ENCODE data around the gene UCHL3. TPM values are rescaled to one million over a fixed set of nuclear protein-coding genes. Genes with fewer than 3 reads are reported as not detected.

The UCHL3 gene
- total and polyA plus RNA-seq, 2 of the 8 experiments (the other 6 are each of a cell fraction or from before 2014, with no cell fraction given) = 33.0 to 61.1 TPM

- Histone ChIP-seq H4K20me1 (replicated peaks in 1 of 2; ENCODE audit: control insufficient read depth in 1 of 2, insufficient read depth in 2 of 2, low read length in 2 of 2) (no peaks in the 10 kb centered on the region), H3K18ac (ENCODE audit: extremely low read depth, low read length) (no peak overlapping the region), H3K79me2 (ENCODE audit: control insufficient read depth in 1 of 2, insufficient read depth in 2 of 2, low read length in 2 of 2) (no peaks in the 10 kb centered on the region), H3K23ac (ENCODE audit: insufficient read length) (no peak overlapping the region), H3K27me3 (replicated peaks in 1 of 4; ENCODE audit: control insufficient read depth in 3 of 4, extremely low read depth in 1 of 4, insufficient read depth in 3 of 4, low read length in 3 of 4) (no peaks in the 10 kb centered on the region), H2AFZ (ENCODE audit: low read length) (no peak overlapping the region), H3K4ac (replicated peaks; ENCODE audit: insufficient read length, low read depth, low read length) (no peak overlapping the region), H2BK15ac (ENCODE audit: low read length) (no peak overlapping the region), H3K56ac (replicated peaks; ENCODE audit: insufficient read length, low read depth, low read length) (no peak overlapping the region), H3K79me1 (ENCODE audit: low read depth, low read length) (no peaks in the 10 kb centered on the region), H3K4me2 (ENCODE audit: insufficient read depth in 1 of 2, low read depth in 2 of 2, low read length in 2 of 2) (no peak overlapping the region), H4K8ac (ENCODE audit: extremely low read depth, insufficient read depth, low read length) (no peak overlapping the region), H2BK12ac (ENCODE audit: low read depth, low read length) (no peak overlapping the region), H4K91ac (replicated peaks; ENCODE audit: insufficient read length, low read length) (no peak overlapping the region), H2BK20ac (ENCODE audit: low read length) (no peak overlapping the region), H3K9me3 (ENCODE audit: insufficient read depth in 2 of 2, low read depth in 1 of 2, low read length in 1 of 2) (peaks cover 2 to 5% of the 10 kb centered on the region in 2 experiments; a peak in 2 of 4 replicates), H4K5ac (ENCODE audit: insufficient read length, low read depth, low read length) (no peak overlapping the region), H2AK5ac (ENCODE audit: low read depth, low read length) (no peak overlapping the region), H3K14ac (ENCODE audit: insufficient read length) (no peak overlapping the region), H2BK5ac (ENCODE audit: low read depth, low read length) (no peak overlapping the region), H3K4me1 (replicated peaks in 1 of 4; ENCODE audit: control insufficient read depth in 3 of 4, insufficient read depth in 4 of 4, low read length in 3 of 4) (no peaks in the 10 kb centered on the region), H3K23me2 (ENCODE audit: low read depth, low read length) (no peaks in the 10 kb centered on the region), H2BK120ac (replicated peaks; ENCODE audit: low read depth, low read length) (no peak overlapping the region), H3K36me3 (ENCODE audit: control insufficient read depth in 2 of 4, insufficient read depth in 4 of 4, low read length in 3 of 4) (peaks cover 0 to 11% (median 5%) of the 10 kb centered on the region in 4 experiments; a peak in 3 of 8 replicates), H3K27ac (ENCODE audit: low read depth, low read length) (no peak overlapping the region), H3K4me3 (ENCODE audit: extremely low read depth in 1 of 4, insufficient read depth in 2 of 4, low read depth in 3 of 4, low read length in 4 of 4) (no peak overlapping the region), H3K9ac (replicated peaks in 1 of 4; ENCODE audit: extremely low read depth in 1 of 4, low read depth in 3 of 4, low read length in 3 of 4) (no peak overlapping the region)
- no peak for DNase-seq (ENCODE audit: low read depth in 1 of 2, low spot score in 2 of 2)
- ChIA-PET CTCF (ENCODE audit: partially characterized antibody) (no interaction called here), POLR2A (ENCODE audit: partially characterized antibody) (no interaction called here)
- TF ChIP-seq BCL11A (IDR thresholded peaks at IDR 0.05; ENCODE audit: low read depth in 2 of 2, low read length in 2 of 2) (no peak), FOSL1 (IDR thresholded peaks at IDR 0.05; ENCODE audit: insufficient read depth, low read depth, low read length) (no peak), RAD21 (IDR thresholded peaks at IDR 0.05 in 1 of 2, conservative IDR thresholded peaks at IDR 0.05 in 1 of 2; ENCODE audit: low read depth in 2 of 2, low read length in 2 of 2) (no peak), KDM5A (IDR thresholded peaks at IDR 0.05; ENCODE audit: low read length) (no peak), GABPA (IDR thresholded peaks at IDR 0.05; ENCODE audit: borderline replicate concordance, insufficient read depth, low read length) (no peak), POU5F1 (IDR thresholded peaks at IDR 0.05; ENCODE audit: low read depth, low read length) (no peak), NANOG (IDR thresholded peaks at IDR 0.05; ENCODE audit: insufficient read depth, low read depth, low read length, poor library complexity, severe bottlenecking) (no peak), MAX (IDR thresholded peaks at IDR 0.05) (no peak), CTBP2 (IDR thresholded peaks at IDR 0.05; ENCODE audit: borderline replicate concordance, insufficient read depth, insufficient read length, low read length) (no peak), HDAC6 (IDR thresholded peaks at IDR 0.05; ENCODE audit: low read depth, low read length) (no peak), KDM4A (IDR thresholded peaks at IDR 0.05; ENCODE audit: low read depth, low read length, severe bottlenecking) (no peak), CEBPB (IDR thresholded peaks at IDR 0.05; ENCODE audit: low read depth, low read length) (no peak)
- TF ChIP-seq, protein P1, sequence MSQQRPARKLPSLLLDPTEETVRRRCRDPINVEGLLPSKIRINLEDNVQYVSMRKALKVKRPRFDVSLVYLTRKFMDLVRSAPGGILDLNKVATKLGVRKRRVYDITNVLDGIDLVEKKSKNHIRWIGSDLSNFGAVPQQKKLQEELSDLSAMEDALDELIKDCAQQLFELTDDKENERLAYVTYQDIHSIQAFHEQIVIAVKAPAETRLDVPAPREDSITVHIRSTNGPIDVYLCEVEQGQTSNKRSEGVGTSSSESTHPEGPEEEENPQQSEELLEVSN (IDR thresholded peaks at IDR 0.05) = no peak
- 93% methylated on average over 3 of the region's 3 CpGs; no CpG with 5 or more reads in 1 of the 2 experiments for WGBS, 2 experiments (ENCODE audit: extremely low coverage in 1 of 2, insufficient coverage in 1 of 2, insufficient read length in 1 of 2, insufficient replicate concordance in 2 of 2, low coverage in 1 of 2, low lambda C conversion rate in 2 of 2, missing lambda C conversion rate in 1 of 2)
- no peak for FAIRE-seq
These were observed 29.9 kb downstream of the UCHL3 start for GRCh38 chr13:75579529-75579928.

All from H1 (cell line).